Keratinocyte (primary cell): Measurements from ENCODE around the gene AGBL3.

Experiments
- EZH2 ChIP-seq: IDR thresholded peaks from one replicate; pipeline ENCODE4 v1.6.1; 2012; ENCODE audit warnings: inconsistent platforms, mild to moderate bottlenecking, low read length, moderate library complexity
- TF ChIP-seq, protein P1 (sequence below), 3 experiments: IDR thresholded peaks in 1 of 3; conservative IDR thresholded peaks in 1 of 3; optimal IDR thresholded peaks in 1 of 3; 2 replicates in 2 of 3; 3 replicates in 1 of 3; pipeline versions ENCODE3 to v1.5.1; 2011; ENCODE audit warnings: low read length in 3 of 3, mild to moderate bottlenecking in 3 of 3, moderate library complexity in 2 of 3, control low read depth in 1 of 3, inconsistent platforms in 1 of 3; ENCODE audit not compliant: insufficient read depth in 2 of 3; ENCODE audit errors: extremely low read depth in 1 of 3

DNA sequence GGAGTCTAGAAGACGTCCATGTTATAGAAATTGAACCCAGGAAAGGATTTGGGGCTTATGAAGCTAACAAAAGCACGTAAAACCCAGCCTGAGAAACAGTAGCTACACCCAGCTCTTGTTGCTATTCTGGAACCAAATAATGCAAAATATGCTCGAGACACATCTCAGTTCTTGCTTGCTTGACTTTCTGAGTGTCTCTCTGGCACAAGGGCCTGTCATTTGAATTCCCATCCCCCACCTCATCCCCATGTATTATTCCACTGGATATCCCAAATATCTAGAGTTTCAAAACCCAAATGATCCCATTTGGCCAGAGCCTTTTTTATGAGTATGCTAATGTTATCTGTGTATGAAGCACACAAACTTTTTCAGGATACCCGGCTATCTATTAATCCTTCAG, 48.2 kb upstream of the AGBL3 start:
- TF ChIP-seq, protein P1, sequence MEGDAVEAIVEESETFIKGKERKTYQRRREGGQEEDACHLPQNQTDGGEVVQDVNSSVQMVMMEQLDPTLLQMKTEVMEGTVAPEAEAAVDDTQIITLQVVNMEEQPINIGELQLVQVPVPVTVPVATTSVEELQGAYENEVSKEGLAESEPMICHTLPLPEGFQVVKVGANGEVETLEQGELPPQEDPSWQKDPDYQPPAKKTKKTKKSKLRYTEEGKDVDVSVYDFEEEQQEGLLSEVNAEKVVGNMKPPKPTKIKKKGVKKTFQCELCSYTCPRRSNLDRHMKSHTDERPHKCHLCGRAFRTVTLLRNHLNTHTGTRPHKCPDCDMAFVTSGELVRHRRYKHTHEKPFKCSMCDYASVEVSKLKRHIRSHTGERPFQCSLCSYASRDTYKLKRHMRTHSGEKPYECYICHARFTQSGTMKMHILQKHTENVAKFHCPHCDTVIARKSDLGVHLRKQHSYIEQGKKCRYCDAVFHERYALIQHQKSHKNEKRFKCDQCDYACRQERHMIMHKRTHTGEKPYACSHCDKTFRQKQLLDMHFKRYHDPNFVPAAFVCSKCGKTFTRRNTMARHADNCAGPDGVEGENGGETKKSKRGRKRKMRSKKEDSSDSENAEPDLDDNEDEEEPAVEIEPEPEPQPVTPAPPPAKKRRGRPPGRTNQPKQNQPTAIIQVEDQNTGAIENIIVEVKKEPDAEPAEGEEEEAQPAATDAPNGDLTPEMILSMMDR (optimal IDR thresholded peaks at IDR 0.05 in 1 of 3, IDR thresholded peaks at IDR 0.05 in 1 of 3, conservative IDR thresholded peaks at IDR 0.05 in 1 of 3; ENCODE audit: extremely low read depth in 1 of 3, insufficient read depth in 2 of 3, low read length in 3 of 3), result no peak
- no peak for TF ChIP-seq EZH2
